GM18499 (cell line): ENCODE measurements around the gene GRB10.

Experiments
- ATAC-seq: cut with Tn5 transposase; IDR thresholded peaks from one replicate; pipeline ENCODE4 v1.9.1; 2021; ENCODE audit warnings: moderate number of reproducible peaks; ENCODE audit not compliant: insufficient read depth, unreplicated experiment

GRB10 gene

GRCh38 chr7:50677638-50677996, 105.1 kb downstream of the GRB10 start:
- ATAC-seq, result no peak

GRCh38 chr7:50676740-50677637, 105.7 kb downstream of the GRB10 start:
- no peak for ATAC-seq

GRCh38 chr7:50676079-50676478, 106.6 kb downstream of the GRB10 start:
- ATAC-seq, result no peak

- ATAC-seq, result no peak
These were observed 107.5 kb downstream of the GRB10 start for GRCh38 chr7:50674896-50675835.

- ATAC-seq, result no peak
These were observed 108.4 kb downstream of the GRB10 start for GRCh38 chr7:50674299-50674698.

- no peak for ATAC-seq
These were observed 109.6 kb downstream of the GRB10 start for GRCh38 chr7:50673096-50673495.

- ATAC-seq, result no peak
These were observed 110.7 kb downstream of the GRB10 start for GRCh38 chr7:50672045-50672444.

- ATAC-seq, result no peak
These were observed 111.3 kb downstream of the GRB10 start for GRCh38 chr7:50671386-50671785.

- ATAC-seq, result no peak
These were observed 112.8 kb downstream of the GRB10 start for GRCh38 chr7:50669890-50670289.

GRCh38 chr7:50667789-50668226, 114.9 kb downstream of the GRB10 start:
- ATAC-seq, result no peak

- ATAC-seq, result no peak
These were observed 115.4 kb downstream of the GRB10 start for GRCh38 chr7:50667338-50667737.

- no peak for ATAC-seq
These were observed 116.6 kb downstream of the GRB10 start for GRCh38 chr7:50666124-50666496.

- no peak for ATAC-seq
These were observed 117.1 kb downstream of the GRB10 start for GRCh38 chr7:50665403-50666123.

GRCh38 chr7:50664937-50665336, 117.8 kb downstream of the GRB10 start:
- peak; percentile 14 for ATAC-seq

- peak; percentile 67 for ATAC-seq
These were observed 118.2 kb downstream of the GRB10 start for GRCh38 chr7:50664461-50664922.

GRCh38 chr7:50663396-50664102, 119.1 kb downstream of the GRB10 start:
- no peak for ATAC-seq

- no peak for ATAC-seq
These were observed 119.7 kb downstream of the GRB10 start for GRCh38 chr7:50662996-50663395.

GRCh38 chr7:50662041-50662694, 120.5 kb downstream of the GRB10 start:
- no peak for ATAC-seq

- peak; percentile 35 for ATAC-seq
These were observed 121.2 kb downstream of the GRB10 start for GRCh38 chr7:50661345-50662040.
